ENCODE results near the gene SLC66A3.

DNA sequence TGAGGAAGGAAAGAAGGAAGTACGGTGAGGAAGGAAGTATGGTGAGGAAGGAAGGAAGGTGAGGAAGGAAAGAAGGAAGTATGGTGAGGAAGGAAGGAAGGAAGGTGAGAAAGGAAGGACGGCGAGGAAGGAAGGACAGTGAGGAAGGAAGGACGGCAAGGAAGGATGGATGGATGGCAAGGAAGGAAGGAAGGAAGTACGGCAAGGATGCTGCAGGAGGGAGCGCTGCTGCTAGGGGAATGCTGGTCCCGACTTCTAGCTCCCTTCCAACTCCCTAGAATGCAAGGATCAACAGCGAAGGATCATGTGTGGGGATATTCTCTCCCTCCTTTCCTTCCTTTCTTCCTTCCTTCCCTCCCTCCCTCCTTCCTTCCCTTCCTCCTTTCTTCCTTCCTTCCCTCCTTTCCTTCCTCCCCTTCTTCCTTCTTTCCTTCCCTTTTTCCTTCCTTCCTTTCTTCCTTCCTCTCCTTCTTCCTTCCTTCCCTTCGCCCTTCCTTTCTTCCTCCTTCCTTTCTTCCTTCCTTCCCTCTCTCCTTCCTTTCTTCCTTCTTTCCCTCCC is 42.3 kb upstream of the SLC66A3 start:
- TF ChIP-seq, protein P1, sequence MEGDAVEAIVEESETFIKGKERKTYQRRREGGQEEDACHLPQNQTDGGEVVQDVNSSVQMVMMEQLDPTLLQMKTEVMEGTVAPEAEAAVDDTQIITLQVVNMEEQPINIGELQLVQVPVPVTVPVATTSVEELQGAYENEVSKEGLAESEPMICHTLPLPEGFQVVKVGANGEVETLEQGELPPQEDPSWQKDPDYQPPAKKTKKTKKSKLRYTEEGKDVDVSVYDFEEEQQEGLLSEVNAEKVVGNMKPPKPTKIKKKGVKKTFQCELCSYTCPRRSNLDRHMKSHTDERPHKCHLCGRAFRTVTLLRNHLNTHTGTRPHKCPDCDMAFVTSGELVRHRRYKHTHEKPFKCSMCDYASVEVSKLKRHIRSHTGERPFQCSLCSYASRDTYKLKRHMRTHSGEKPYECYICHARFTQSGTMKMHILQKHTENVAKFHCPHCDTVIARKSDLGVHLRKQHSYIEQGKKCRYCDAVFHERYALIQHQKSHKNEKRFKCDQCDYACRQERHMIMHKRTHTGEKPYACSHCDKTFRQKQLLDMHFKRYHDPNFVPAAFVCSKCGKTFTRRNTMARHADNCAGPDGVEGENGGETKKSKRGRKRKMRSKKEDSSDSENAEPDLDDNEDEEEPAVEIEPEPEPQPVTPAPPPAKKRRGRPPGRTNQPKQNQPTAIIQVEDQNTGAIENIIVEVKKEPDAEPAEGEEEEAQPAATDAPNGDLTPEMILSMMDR (IDR thresholded peaks at IDR 0.05): no peak
- TF ChIP-seq ESRRA (CRISPR knock-in tag; IDR thresholded peaks at IDR 0.05; ENCODE audit: borderline replicate concordance): no peak
- TF ChIP-seq, protein P2, sequence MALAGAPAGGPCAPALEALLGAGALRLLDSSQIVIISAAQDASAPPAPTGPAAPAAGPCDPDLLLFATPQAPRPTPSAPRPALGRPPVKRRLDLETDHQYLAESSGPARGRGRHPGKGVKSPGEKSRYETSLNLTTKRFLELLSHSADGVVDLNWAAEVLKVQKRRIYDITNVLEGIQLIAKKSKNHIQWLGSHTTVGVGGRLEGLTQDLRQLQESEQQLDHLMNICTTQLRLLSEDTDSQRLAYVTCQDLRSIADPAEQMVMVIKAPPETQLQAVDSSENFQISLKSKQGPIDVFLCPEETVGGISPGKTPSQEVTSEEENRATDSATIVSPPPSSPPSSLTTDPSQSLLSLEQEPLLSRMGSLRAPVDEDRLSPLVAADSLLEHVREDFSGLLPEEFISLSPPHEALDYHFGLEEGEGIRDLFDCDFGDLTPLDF (CRISPR knock-in tag; IDR thresholded peaks at IDR 0.05): no peak
- TF ChIP-seq, protein P3, sequence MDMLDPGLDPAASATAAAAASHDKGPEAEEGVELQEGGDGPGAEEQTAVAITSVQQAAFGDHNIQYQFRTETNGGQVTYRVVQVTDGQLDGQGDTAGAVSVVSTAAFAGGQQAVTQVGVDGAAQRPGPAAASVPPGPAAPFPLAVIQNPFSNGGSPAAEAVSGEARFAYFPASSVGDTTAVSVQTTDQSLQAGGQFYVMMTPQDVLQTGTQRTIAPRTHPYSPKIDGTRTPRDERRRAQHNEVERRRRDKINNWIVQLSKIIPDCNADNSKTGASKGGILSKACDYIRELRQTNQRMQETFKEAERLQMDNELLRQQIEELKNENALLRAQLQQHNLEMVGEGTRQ (CRISPR knock-in tag; IDR thresholded peaks at IDR 0.05): no peak
- no peak for TF ChIP-seq ATF1 (CRISPR knock-in tag; IDR thresholded peaks at IDR 0.05)
- TF ChIP-seq, protein P4, sequence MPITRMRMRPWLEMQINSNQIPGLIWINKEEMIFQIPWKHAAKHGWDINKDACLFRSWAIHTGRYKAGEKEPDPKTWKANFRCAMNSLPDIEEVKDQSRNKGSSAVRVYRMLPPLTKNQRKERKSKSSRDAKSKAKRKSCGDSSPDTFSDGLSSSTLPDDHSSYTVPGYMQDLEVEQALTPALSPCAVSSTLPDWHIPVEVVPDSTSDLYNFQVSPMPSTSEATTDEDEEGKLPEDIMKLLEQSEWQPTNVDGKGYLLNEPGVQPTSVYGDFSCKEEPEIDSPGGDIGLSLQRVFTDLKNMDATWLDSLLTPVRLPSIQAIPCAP (CRISPR knock-in tag; IDR thresholded peaks at IDR 0.05): no peak
- TF ChIP-seq, protein P5, sequence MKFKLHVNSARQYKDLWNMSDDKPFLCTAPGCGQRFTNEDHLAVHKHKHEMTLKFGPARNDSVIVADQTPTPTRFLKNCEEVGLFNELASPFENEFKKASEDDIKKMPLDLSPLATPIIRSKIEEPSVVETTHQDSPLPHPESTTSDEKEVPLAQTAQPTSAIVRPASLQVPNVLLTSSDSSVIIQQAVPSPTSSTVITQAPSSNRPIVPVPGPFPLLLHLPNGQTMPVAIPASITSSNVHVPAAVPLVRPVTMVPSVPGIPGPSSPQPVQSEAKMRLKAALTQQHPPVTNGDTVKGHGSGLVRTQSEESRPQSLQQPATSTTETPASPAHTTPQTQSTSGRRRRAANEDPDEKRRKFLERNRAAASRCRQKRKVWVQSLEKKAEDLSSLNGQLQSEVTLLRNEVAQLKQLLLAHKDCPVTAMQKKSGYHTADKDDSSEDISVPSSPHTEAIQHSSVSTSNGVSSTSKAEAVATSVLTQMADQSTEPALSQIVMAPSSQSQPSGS (CRISPR knock-in tag; IDR thresholded peaks at IDR 0.05; ENCODE audit: borderline replicate concordance, low read depth): no peak
